Measurements from ENCODE around the gene TSKS. TPM values are rescaled to one million over a fixed set of nuclear protein-coding genes. Genes with fewer than 3 reads are reported as not detected.

The TSKS gene
- 0.18 TPM for total RNA-seq

DNA sequence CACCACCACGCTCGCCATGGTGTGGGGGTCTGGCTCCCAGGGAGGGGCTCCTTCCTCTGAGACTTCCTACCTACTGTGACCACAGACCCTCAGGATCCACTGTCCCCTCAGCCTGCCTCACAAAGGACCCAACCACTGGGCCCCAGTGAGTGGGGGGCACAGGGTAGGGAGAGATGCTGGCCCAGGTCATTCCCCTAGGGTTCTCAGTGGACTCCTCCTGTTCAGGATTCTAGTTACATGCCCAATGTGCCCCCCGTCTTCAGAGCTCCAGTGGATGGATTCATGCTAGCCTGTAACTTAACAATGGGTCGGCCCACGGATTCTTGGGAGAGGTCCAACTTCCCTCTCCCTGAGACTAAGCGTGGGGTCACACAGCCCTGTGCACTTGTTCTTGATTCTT is at the start of gene TSKS:
TSKS (minus strand) TSS at position 77 of the 400 bp plus-strand sequence; CDS start at position 18, 59 bp downstream.

GRCh38 chr19:49766930-49767299 is 3.8 kb upstream of the TSKS start, which contains the start of gene AP2A1:
Gene AP2A1, plus strand, starts transcription at chr19:49767001. Its CDS starts 133 bp downstream, at chr19:49767134.

GRCh38 chr19:49690656-49691242 is 72.4 kb downstream of the TSKS start, which contains the start of gene CPT1C:
Gene CPT1C, plus strand, starts transcription at chr19:49691116. Its CDS starts 1,137 bp downstream, at chr19:49692253.

Small RNAs within 50 kb of the gene (small RNA-seq; reads per million reads assigned to genes)
- gene MIR6799 (ENCODE audit: low replicate concordance) (not detected), gene RNU6-841P (ENCODE audit: low replicate concordance) (not detected)

Other genes starting within 250 kb of the TSKS start
- gene RCN3, start 235.3 kb downstream of the TSKS start, total RNA-seq: 33.7 TPM
- 81.5 TPM for gene NOSIP, start 182.8 kb downstream of the TSKS start, total RNA-seq
- gene PRRG2, start 182.0 kb downstream of the TSKS start, total RNA-seq: 5.0 TPM
- 17.0 TPM for gene PRR12, start 172.1 kb downstream of the TSKS start, total RNA-seq
- gene RRAS, start 123.2 kb downstream of the TSKS start, total RNA-seq: 14.7 TPM
- 30.1 TPM for gene SCAF1, start 121.1 kb downstream of the TSKS start, total RNA-seq
- 52.4 TPM for gene IRF3, start 97.4 kb downstream of the TSKS start, total RNA-seq
- gene BCL2L12, start 97.4 kb downstream of the TSKS start, total RNA-seq: 13.0 TPM
- 246 TPM for gene PRMT1, start 86.0 kb downstream of the TSKS start, total RNA-seq
- gene ADM5, start 73.7 kb downstream of the TSKS start, total RNA-seq: 0.76 TPM
- gene CPT1C, start 72.2 kb downstream of the TSKS start, total RNA-seq: 10.9 TPM
- gene AP2A1, start 3.7 kb upstream of the TSKS start, total RNA-seq: 93.1 TPM
- gene FUZ, start 50.0 kb upstream of the TSKS start, total RNA-seq: 29.6 TPM
- 47.2 TPM for gene MED25, start 55.0 kb upstream of the TSKS start, total RNA-seq
- 167 TPM for gene PTOV1, start 87.9 kb upstream of the TSKS start, total RNA-seq
- gene PNKP, start 104.3 kb upstream of the TSKS start, total RNA-seq: 65.4 TPM
- 12.1 TPM for gene AKT1S1, start 114.0 kb upstream of the TSKS start, total RNA-seq
- gene TBC1D17, start 114.4 kb upstream of the TSKS start, total RNA-seq: 26.9 TPM
- gene IL4I1, start 133.6 kb upstream of the TSKS start, total RNA-seq: 2.2 TPM
- 5.7 TPM for gene ATF5, start 165.9 kb upstream of the TSKS start, total RNA-seq
- gene NUP62, start 166.2 kb upstream of the TSKS start, total RNA-seq: 47.2 TPM
- gene SIGLEC11, start 197.9 kb upstream of the TSKS start, total RNA-seq: 13.3 TPM

Measured in metanephros (tissue), 2 donors.